ENCODE data around the gene PRAMEF9.
"Not testable (repeated sequence)": the region's sequence is repeated elsewhere in the genome, so short reads cannot be mapped to it uniquely, and the experiment has no call there.

Gene PRAMEF9

DNA sequence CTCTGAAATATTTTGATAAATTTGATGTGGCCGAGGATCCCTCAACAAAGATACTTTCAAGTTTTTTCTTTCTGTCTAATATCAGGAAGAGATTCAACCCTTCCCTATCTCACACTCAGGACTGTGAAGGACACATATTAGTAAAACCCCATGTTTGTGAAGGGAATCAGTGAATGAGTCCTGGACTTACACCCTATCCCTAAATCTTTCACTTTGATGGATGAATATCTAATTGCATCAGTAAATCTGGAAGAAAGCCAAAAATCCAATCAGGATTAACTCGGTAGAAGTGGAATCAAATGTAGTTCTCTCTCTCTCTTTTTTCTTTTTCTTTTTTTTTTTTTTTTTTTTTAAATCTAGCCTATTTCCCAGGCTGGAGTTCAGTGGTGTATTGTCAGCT lies at the start of gene PRAMEF9:
Gene PRAMEF9, plus strand, starts transcription at position 301 of the 400 bp plus-strand sequence. CDS start 3,433 bp downstream, outside the sequence.
- not testable (repeated sequence) for DNase-seq

DNA sequence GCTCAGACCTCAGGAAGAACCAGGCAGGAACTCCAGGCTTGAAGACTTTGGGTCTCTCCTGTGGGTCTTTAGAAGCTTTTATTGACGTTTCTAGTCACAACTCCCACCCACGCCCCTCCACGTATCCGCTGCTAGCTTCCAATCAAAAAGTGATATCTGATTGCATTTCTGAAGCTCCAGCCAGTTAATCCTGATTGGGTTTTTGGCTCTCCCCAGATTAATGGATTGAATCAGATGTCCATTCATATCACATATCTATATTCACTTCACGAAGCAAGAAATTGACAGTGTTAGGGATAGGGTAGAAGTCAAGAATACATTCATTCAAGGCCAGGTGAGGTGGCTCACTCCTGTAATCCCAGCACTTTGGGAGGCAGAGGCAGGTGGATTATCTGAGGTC lies 15.7 kb upstream of the PRAMEF9 start, which contains the start of gene PRAMEF26:
Gene PRAMEF26, minus strand, starts transcription at position 101 of the 400 bp plus-strand sequence. CDS start 2,914 bp downstream, outside the sequence.
- not testable (repeated sequence) for DNase-seq

DNA sequence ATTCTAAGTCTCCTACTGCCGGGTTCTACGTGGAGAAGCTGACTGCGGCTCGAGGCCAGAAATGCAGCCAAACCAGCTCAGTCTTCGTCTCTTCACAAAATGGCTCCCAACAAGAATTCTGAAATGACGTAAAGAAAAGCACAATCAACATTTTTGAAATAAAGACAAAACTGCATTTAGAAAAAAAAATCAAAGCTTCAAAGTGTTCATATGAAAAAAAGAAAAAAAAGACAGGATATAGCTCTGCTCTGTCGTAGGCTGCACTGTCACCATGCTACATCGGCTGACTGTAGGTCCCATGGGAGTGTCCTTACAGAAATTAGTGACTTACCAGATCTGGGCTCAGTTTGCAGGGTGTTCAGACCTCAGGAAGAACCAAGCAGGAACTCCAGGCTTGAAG lies 6.1 kb upstream of the PRAMEF9 start, which contains the start of gene HNRNPCL4:
Gene HNRNPCL4, minus strand, starts transcription at position 101 of the 400 bp plus-strand sequence. CDS start 164 bp downstream, outside the sequence.
- DNase-seq = not testable (repeated sequence)

DNA sequence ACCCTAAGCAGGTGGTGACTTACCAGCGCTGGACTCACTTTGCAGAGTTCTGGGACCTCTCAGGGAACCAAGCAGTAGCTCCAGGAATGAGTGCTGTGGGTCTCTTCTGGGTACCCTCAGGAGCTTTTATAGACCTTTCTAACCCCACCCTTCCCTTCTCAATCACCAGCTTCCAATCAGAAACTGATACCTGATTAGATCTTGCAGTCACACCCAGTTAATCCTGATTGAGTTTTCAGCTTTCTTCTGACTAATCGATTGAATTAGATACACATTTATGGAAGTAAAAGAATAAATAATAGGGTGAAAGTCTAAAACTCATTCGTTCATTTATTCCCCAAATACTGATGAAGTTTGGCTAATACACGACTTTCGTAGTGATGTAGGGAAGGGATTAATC lies 29.7 kb downstream of the PRAMEF9 start, which contains the start of gene PRAMEF13:
Gene PRAMEF13, minus strand, starts transcription at position 101 of the 400 bp plus-strand sequence. CDS start 1,820 bp downstream, outside the sequence.
- DNase-seq = not testable (repeated sequence)

DNA sequence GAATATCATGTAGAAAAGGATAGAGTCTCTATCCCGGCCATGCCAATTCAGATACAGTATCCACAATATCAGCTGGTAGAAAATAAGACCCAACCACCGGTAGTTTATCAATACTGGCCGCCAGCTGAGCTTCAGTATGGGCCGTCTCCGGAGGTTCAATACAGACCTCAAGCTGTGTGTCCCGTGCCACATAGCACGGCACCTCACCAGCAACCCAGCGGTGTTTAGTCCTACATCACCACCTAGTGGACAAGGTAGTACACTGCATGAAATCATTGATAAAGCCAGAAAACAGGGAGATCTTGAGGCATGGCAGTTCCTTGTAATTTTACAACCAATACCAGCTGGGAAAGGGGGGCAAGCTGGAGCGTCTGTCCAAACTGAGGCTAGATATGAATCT lies 37.1 kb downstream of the PRAMEF9 start:
- not testable (repeated sequence) for DNase-seq

DNA sequence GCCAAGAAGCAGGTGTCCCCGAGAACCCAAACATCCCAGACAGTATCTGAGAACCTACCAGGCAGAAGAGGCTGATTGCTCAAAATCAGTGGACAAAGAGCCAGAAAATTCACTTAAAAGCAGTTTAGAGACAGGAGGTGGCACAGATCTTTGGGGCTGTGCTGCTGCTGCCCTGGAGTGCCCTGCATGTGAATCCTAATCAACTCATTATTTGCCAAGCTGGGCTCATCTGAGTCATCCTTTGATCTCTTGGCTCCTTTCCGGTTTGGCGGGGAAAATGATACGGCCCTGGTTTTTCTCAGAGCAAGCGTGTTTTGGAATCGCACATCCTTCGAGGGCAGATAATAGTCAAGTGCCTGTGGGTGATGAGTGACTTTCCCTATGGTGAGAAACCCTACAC lies 45.0 kb downstream of the PRAMEF9 start:
- DNase-seq = not testable (repeated sequence)

DNA sequence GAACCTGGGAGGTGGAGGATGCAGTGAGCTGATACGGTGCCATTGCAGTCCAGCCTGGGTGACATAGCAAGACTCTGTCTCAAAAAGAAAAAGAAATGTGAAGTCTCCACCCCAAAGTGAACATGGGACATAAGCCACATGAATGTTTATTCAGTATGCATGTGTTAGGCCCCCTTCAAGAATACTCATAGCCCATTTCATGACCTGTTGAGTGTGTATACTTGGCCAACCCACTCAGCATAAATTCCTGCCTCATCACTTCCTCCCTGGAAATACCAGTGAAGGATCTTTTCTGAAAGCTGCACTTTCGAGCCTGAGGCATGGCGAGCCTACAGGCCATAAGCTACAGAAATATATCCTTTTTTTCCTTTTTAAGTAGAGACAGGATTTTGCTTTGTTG lies 47.6 kb downstream of the PRAMEF9 start:
- DNase-seq = not testable (repeated sequence)

DNA sequence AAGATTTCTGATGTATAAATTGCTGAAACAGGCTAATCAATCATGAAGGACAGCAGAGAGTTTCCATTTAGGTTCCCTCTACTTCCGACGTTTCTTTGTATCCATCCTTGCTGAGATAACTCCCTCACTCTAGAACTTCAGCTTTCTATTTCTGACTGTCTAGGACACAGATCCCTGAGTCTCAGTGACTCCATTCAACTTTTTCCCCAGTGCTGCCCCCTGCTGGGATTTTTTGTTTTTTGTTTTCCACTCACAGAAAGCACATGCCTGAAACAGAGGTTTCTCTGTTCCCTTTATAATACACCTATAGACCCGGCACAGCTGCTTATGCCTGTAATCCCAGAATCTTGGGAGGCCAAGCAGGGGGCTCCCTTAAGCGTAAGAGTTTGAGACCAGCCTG lies 51.1 kb downstream of the PRAMEF9 start:
- not testable (repeated sequence) for DNase-seq

DNA sequence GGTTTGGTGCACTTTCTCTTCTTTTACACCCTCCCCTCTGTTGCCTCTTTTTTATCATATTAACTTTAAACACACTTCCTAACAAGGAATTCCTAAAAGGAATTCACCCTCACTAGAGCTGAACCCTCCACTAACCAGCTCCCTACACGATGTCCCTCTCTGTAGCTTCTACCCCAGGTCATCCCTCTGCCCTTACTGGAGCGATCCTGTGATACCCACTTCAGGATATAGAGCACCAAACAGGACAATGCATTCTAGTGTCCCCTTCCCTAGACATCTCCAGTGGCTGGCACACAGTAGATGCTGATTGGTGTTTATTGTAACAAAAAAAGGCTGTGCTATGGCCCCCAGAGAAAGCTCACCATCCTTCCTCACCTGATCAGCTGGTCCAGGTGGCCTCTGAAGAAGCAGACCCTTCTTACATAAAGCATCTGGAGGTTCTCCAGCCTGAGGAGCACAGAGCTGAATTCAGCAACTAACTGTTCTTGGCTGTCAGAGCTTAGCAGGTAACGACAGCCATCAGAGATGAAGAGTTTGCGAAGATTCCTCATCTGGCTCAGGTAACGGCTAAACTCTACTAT lies 52.9 kb downstream of the PRAMEF9 start:
- no peak for DNase-seq

DNA sequence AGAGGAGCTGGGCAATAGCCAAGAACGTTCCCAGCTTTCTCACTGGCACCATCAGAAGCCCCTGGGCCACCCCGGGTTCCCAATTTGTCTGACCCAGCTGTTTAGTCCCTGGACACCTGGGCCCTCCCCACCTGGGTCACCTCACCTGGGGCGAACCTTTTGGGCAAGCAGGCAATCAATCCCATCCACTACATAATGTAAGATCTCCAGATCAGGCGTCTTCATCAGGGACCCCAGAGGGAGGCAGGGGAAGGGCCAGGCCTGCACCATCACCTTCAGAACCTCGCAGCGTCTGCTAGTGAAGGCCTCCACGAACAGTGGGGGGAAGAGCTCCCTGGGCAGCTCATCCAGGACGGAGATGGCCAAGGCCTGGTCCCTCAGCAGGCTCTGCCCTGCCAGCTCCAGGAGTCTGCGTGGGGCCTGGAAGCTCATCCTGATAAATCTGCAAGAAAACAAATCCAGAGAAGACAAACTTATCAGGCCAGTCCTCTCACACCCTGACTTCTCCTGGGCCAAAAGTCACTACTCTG lies 54.1 kb downstream of the PRAMEF9 start, which contains the start of gene PRAMEF18:
Gene PRAMEF18, minus strand, starts transcription at position 480 of the 530 bp plus-strand sequence. Its CDS starts 48 bp downstream, at position 432.
- not testable (repeated sequence) for DNase-seq

DNA sequence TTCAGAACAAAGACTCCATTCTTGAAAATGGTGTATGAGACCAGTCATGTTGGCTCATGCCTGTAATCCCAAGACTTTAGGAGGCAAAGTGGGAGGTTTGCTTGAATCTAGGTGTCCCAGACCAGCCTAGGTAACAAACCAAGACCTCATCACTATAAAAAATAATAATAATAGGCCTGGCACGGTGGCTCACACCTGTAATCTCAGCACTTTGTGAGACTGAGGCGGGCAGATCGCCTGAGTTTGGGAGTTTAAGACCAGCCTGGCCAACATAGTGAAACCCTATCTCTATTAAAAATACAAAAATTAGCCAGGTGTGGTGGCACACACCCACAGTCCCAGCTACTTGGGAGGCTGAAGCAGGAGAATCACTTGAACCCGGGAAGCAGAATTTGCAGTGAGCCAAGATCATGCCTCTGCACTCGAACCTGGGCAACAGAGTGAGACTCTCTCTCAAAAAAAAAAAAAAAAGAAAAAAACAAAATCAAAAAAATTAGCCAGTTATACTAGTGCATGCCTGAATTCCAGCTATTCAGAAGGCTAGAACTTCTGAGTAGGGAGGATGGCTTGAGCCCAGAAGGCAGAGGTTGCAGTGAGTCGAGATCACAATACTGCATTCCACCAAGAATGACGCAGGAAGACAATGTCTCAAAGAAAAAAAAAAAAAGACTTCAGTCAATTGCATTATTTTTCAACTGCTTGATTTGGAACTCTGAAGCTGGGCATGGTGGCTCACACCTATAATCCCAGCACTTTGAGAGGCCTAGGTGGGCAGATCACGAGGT lies 55.8 kb downstream of the PRAMEF9 start:
- DNase-seq = not testable (repeated sequence)

DNA sequence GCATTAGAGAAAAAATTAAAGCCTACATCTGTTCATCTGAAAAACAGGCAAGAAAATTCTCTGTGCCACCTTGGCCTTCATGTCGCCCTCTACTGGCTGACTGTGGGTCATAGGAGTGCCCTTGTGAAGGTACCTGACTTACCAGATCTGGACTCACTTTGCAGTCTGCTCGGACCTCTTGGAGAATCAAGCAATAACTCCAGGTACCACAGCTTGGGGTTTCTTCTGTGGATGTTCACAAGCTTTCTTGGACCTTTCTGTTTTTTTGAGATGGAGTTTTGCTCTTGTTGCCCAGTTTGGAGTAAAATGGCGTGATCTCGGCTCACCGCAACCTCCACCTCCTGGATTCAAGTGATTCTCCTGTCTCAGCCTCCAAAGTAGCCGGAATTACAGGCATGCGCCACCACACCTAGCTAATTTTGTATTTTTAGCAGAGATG lies 56.7 kb downstream of the PRAMEF9 start:
- no peak for DNase-seq
